Neural progenitor cell (in vitro differentiated cells): ENCODE measurements around the gene THSD4.

Experiments used
- EZH2 ChIP-seq: fragments of 200-600 bp; sonication (generic); IDR thresholded peaks from 2 replicates; pipeline ENCODE4 v1.6.1; 2017; ENCODE audit warnings: antibody characterized with exemption, mild to moderate bottlenecking, moderate library complexity
- EZH2phosphoT487 ChIP-seq: fragments of 200-600 bp; sonication (generic); IDR thresholded peaks from 2 replicates; pipeline ENCODE4 v1.6.1; 2017; ENCODE audit warnings: antibody characterized with exemption
- TF ChIP-seq, protein P1 (sequence below): fragments of 200-600 bp; sonication (generic); IDR thresholded peaks from 2 replicates; pipeline ENCODE4 v1.5.1; 2017; ENCODE audit warnings: antibody characterized with exemption, mild to moderate bottlenecking

DNA sequence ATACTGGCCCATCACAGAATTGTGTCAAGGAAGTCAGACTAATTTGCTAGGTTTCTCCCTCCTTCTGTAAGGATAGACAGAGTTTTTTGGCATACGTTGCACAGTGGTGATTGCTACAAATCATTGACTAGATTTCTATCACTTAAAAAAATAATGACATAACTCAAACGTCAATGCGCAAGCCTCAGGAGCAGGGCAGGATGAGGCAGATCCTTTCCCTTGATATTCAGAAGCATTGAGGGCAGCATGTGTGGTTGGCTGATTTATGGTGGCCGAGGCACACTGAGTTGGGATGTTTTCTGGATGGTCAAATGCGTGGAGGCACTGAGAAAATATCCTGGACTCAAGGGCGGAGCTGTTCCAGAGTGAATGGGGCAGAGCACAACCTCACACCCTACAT lies 14.4 kb downstream of the THSD4 start:
- TF ChIP-seq, protein P1, sequence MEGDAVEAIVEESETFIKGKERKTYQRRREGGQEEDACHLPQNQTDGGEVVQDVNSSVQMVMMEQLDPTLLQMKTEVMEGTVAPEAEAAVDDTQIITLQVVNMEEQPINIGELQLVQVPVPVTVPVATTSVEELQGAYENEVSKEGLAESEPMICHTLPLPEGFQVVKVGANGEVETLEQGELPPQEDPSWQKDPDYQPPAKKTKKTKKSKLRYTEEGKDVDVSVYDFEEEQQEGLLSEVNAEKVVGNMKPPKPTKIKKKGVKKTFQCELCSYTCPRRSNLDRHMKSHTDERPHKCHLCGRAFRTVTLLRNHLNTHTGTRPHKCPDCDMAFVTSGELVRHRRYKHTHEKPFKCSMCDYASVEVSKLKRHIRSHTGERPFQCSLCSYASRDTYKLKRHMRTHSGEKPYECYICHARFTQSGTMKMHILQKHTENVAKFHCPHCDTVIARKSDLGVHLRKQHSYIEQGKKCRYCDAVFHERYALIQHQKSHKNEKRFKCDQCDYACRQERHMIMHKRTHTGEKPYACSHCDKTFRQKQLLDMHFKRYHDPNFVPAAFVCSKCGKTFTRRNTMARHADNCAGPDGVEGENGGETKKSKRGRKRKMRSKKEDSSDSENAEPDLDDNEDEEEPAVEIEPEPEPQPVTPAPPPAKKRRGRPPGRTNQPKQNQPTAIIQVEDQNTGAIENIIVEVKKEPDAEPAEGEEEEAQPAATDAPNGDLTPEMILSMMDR = no peak
- no peak for TF ChIP-seq EZH2phosphoT487
- no peak for TF ChIP-seq EZH2
